Loucy (cell line): ENCODE data around the gene ATP8A1.

ENCODE experiments used
- EZH2phosphoT487 ChIP-seq: fragments of 200-600 bp; IDR thresholded peaks from 2 replicates; pipeline ENCODE4 v1.6.1; 2018; ENCODE audit warnings: antibody characterized with exemption, mild to moderate bottlenecking, moderate library complexity, borderline replicate concordance
- TF ChIP-seq, protein P1 (sequence below): fragments of 200-600 bp; sonication (generic); conservative IDR thresholded peaks from 2 replicates; pipeline ENCODE4 v1.5.1; 2014; ENCODE audit warnings: mild to moderate bottlenecking, antibody characterized with exemption, low read length

GRCh38 chr4:42533042-42533441, 123.9 kb downstream of the ATP8A1 start:
- TF ChIP-seq EZH2phosphoT487: no peak
- TF ChIP-seq, protein P1, sequence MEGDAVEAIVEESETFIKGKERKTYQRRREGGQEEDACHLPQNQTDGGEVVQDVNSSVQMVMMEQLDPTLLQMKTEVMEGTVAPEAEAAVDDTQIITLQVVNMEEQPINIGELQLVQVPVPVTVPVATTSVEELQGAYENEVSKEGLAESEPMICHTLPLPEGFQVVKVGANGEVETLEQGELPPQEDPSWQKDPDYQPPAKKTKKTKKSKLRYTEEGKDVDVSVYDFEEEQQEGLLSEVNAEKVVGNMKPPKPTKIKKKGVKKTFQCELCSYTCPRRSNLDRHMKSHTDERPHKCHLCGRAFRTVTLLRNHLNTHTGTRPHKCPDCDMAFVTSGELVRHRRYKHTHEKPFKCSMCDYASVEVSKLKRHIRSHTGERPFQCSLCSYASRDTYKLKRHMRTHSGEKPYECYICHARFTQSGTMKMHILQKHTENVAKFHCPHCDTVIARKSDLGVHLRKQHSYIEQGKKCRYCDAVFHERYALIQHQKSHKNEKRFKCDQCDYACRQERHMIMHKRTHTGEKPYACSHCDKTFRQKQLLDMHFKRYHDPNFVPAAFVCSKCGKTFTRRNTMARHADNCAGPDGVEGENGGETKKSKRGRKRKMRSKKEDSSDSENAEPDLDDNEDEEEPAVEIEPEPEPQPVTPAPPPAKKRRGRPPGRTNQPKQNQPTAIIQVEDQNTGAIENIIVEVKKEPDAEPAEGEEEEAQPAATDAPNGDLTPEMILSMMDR: no peak
